Measurements from ENCODE around the gene MRPL11. TPM values are rescaled to one million over a fixed set of nuclear protein-coding genes. Genes with fewer than 3 reads are reported as not detected.

Gene MRPL11
- total and polyA plus RNA-seq, 2 experiments from 2014 or later, result 139 to 237 TPM

- Mint-ChIP-seq H3K27ac (peak overlapping the region; percentile 89), H3K4me3 (peak overlapping the region; percentile 91), H3K9me3 (peaks cover 28% of the 10 kb centered on the region), H3K36me3 (ENCODE audit: low read depth) (peaks cover 23% of the 10 kb centered on the region), H3K27me3 (ENCODE audit: insufficient read depth, low read depth, poor library complexity) (peaks cover 8% of the 10 kb centered on the region), H3K4me1 (peaks cover 36% of the 10 kb centered on the region)
- Histone ChIP-seq H3K4me2 (peak overlapping the region; percentile 86), H3K79me2 (replicated peaks; ENCODE audit: insufficient read depth) (no peaks in the 10 kb centered on the region), H2AFZ (peak overlapping the region; percentile 75), H4K20me1 (replicated peaks; ENCODE audit: insufficient read depth) (no peaks in the 10 kb centered on the region; the same call in none of the 2 replicates), H3K27me3 (ENCODE audit: insufficient read depth) (no peaks in the 10 kb centered on the region), H3K4me3 (peak overlapping the region; percentile 81), H3K4me1 (ENCODE audit: insufficient read depth) (peaks cover 35% of the 10 kb centered on the region), H3K9me2 (ENCODE audit: insufficient read depth) (no peaks in the 10 kb centered on the region), H3K36me3 (ENCODE audit: insufficient read depth) (no peaks in the 10 kb centered on the region), H3K27ac (ENCODE audit: low read depth) (peak overlapping the region; percentile 83), H3F3A (replicated peaks; ENCODE audit: low read depth) (peaks cover 10% of the 10 kb centered on the region; the same call in 1 of the 2 replicates)
- ATAC-seq (no peak), DNase-seq (ENCODE audit: low spot score) (no peak)
- TF ChIP-seq, protein P1, sequence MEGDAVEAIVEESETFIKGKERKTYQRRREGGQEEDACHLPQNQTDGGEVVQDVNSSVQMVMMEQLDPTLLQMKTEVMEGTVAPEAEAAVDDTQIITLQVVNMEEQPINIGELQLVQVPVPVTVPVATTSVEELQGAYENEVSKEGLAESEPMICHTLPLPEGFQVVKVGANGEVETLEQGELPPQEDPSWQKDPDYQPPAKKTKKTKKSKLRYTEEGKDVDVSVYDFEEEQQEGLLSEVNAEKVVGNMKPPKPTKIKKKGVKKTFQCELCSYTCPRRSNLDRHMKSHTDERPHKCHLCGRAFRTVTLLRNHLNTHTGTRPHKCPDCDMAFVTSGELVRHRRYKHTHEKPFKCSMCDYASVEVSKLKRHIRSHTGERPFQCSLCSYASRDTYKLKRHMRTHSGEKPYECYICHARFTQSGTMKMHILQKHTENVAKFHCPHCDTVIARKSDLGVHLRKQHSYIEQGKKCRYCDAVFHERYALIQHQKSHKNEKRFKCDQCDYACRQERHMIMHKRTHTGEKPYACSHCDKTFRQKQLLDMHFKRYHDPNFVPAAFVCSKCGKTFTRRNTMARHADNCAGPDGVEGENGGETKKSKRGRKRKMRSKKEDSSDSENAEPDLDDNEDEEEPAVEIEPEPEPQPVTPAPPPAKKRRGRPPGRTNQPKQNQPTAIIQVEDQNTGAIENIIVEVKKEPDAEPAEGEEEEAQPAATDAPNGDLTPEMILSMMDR (conservative IDR thresholded peaks at IDR 0.05; ENCODE audit: low read depth in 2 of 2), result no peak
- no peak for TF ChIP-seq JUNB (IDR thresholded peaks at IDR 0.05; ENCODE audit: unreplicated experiment)
- no peak for TF ChIP-seq EZH2phosphoT487 (IDR thresholded peaks at IDR 0.05; ENCODE audit: unreplicated experiment)
- no peak for TF ChIP-seq EZH2 (IDR thresholded peaks at IDR 0.05; ENCODE audit: low read depth, unreplicated experiment)
- no peak for TF ChIP-seq POLR2AphosphoS5 (IDR thresholded peaks at IDR 0.05; ENCODE audit: low read depth)
- no peak for TF ChIP-seq ZNF462 (CRISPR knock-in tag; IDR thresholded peaks at IDR 0.05)
- TF ChIP-seq NANOG (IDR thresholded peaks at IDR 0.05; ENCODE audit: borderline replicate concordance), result no peak
- no peak for TF ChIP-seq ZNF331 (CRISPR knock-in tag; IDR thresholded peaks at IDR 0.05; ENCODE audit: low read depth)
- no peak for TF ChIP-seq CREB1 (CRISPR knock-in tag; IDR thresholded peaks at IDR 0.05; ENCODE audit: low read depth)
- TF ChIP-seq, protein P2, sequence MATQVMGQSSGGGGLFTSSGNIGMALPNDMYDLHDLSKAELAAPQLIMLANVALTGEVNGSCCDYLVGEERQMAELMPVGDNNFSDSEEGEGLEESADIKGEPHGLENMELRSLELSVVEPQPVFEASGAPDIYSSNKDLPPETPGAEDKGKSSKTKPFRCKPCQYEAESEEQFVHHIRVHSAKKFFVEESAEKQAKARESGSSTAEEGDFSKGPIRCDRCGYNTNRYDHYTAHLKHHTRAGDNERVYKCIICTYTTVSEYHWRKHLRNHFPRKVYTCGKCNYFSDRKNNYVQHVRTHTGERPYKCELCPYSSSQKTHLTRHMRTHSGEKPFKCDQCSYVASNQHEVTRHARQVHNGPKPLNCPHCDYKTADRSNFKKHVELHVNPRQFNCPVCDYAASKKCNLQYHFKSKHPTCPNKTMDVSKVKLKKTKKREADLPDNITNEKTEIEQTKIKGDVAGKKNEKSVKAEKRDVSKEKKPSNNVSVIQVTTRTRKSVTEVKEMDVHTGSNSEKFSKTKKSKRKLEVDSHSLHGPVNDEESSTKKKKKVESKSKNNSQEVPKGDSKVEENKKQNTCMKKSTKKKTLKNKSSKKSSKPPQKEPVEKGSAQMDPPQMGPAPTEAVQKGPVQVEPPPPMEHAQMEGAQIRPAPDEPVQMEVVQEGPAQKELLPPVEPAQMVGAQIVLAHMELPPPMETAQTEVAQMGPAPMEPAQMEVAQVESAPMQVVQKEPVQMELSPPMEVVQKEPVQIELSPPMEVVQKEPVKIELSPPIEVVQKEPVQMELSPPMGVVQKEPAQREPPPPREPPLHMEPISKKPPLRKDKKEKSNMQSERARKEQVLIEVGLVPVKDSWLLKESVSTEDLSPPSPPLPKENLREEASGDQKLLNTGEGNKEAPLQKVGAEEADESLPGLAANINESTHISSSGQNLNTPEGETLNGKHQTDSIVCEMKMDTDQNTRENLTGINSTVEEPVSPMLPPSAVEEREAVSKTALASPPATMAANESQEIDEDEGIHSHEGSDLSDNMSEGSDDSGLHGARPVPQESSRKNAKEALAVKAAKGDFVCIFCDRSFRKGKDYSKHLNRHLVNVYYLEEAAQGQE (IDR thresholded peaks at IDR 0.05; ENCODE audit: unreplicated experiment), result no peak
- TF ChIP-seq ZNF114 (CRISPR knock-in tag; IDR thresholded peaks at IDR 0.05), result no peak
- TF ChIP-seq STAT1 (IDR thresholded peaks at IDR 0.05; ENCODE audit: unreplicated experiment), result no peak
- TF ChIP-seq ETS1 (IDR thresholded peaks at IDR 0.05), result no peak
Observed at GRCh38 chr11:66465373-66466224, 27.0 kb upstream of the MRPL11 start.

Measured in GM23338 (cell line).